Kidney (tissue), 14 donors: ENCODE data around the gene CHPF. TPM values are rescaled to one million over a fixed set of nuclear protein-coding genes. Genes with fewer than 3 reads are reported as not detected.

ENCODE experiments used
- DNase-seq, 5 donors: peaks; one replicate each; pipeline ENCODE4 v3.0.0-alpha.2; 2013 to 2020
- FAIRE-seq: peaks from 2 replicates; lab custom pipeline; 2012; peaks lifted over from hg19 to GRCh38; lab: Jason Lieb, UNC
- H3K27ac ChIP-seq, 2 donors: one replicate each; pipeline ENCODE4 v1.7.0; 2013; ENCODE audit warnings: low read depth in 2 of 2, low read length in 2 of 2, inconsistent platforms in 1 of 2
- H3K27me3 ChIP-seq: one replicate; pipeline ENCODE4 v1.7.1; 2013; ENCODE audit warnings: low read length, inconsistent platforms; ENCODE audit not compliant: control insufficient read depth, insufficient read depth
- H3K36me3 ChIP-seq, 3 donors: one replicate each; pipeline versions ENCODE4 v1.7.0 to v1.7.1; 2013; ENCODE audit warnings: low read length in 3 of 3, control low read depth in 1 of 3, inconsistent platforms in 1 of 3; ENCODE audit not compliant: insufficient read depth in 3 of 3, control insufficient read depth in 2 of 3
- H3K4me1 ChIP-seq, 3 donors: one replicate each; pipeline versions ENCODE4 v1.7.0 to v1.7.1; 2013; ENCODE audit warnings: low read length in 3 of 3, inconsistent platforms in 1 of 3, low read depth in 1 of 3; ENCODE audit not compliant: control insufficient read depth in 2 of 3, insufficient read depth in 2 of 3
- H3K4me3 ChIP-seq, 3 donors: one replicate each; pipeline versions ENCODE4 v1.7.0 to v1.8.1; 2013; ENCODE audit warnings: low read length in 3 of 3, control low read depth in 1 of 3, inconsistent platforms in 1 of 3
- H3K9ac ChIP-seq, 3 donors: one replicate each; pipeline versions ENCODE4 v1.7.0 to v1.7.1; 2013; ENCODE audit warnings: low read length in 3 of 3, control low read depth in 1 of 3, inconsistent platforms in 1 of 3
- H3K9me3 ChIP-seq, 3 donors: one replicate each; pipeline versions ENCODE4 v1.7.0 to v1.7.1; 2013; ENCODE audit warnings: low read length in 3 of 3, control low read depth in 1 of 3, inconsistent platforms in 1 of 3; ENCODE audit not compliant: control insufficient read depth in 2 of 3, insufficient read depth in 1 of 3
- CTCF ChIP-seq: IDR thresholded peaks from 3 replicates; pipeline ENCODE4 v1.5.1; 2012; ENCODE audit warnings: mild to moderate bottlenecking, moderate library complexity, borderline replicate concordance; ENCODE audit not compliant: insufficient read depth; ENCODE audit errors: extremely low read depth
- intact Hi-C: fragments of 100-400 bp; cut with DNase I; formaldehyde crosslinking; loops from one replicate; pipeline ENCODE4 v1.11.1; 2022
- polyA plus RNA-seq: library from polyadenylated mRNA; stranded (reverse); fragments of 350-450 nt; fragmentation: Illumina TruSeq; extraction: RNeasy Lipid Tissue Mini Kit (QIAGEN cat#74804); gene quantifications from one replicate; pipeline ENCODE4 v1.2.3, GENCODE V29; 2014; ENCODE audit warnings: low read depth, low replicate concordance; ENCODE audit not compliant: insufficient read depth
- total RNA-seq: library from RNA; stranded (reverse); fragmentation: NEBNext Ultra II Directional; extraction: Animal tissue kit (Norgen Biotek cat#: 25700); gene quantifications from one replicate; pipeline ENCODE4 v1.2.1, GENCODE V29; 2021
- donor health status: control.
- donor health status: control.
- donor health status: control.
- donor health status: control.
- donor health status: control.
- donor health status: DM: yes; HTN: yes; CAD: no.
- donor health status: Normal renal cell carcinoma (clear cell type).

CHPF gene
- total and polyA plus RNA-seq, 2 donors from 2014 or later, result 57.3 to 59.5 TPM

DNA sequence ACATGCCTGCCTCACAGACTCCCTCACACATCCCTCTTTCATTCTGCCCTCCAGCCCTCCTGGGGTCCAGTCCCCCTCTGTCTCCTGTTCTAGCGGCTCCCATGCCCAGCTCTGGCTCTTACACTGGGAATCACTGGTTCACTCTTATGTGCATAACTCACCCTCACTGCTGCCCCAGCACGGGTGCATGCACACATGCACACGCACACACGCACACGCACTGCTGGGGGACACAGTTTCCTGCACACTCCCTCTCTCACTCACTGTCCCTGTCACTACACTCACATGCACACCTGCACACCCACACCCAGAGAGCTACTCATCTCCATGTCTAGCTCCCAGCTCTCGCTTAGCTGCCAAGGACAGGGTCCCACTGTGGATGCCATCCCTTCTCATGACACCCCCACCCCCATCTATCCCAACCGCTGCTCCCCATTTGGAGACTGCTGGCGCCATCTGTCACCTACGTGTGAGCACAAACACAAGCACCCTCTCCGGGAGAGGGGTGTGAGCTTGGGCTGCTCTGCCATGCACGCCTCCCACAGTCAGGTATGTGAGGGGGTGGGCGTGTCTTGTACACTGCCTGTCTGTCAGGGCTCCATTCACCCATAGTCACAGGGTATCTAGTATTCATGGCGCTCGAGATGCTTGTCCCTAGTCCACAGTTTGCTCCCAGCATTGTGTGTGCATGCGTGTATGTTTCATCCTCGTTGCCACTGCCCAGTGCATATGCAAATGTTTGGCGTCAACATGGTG is 27.6 kb downstream of the CHPF start:
- peaks cover 0 to 3% (median 2%) of the 10 kb centered on the region in 3 donors for H3K4me1 ChIP-seq
- no peaks in the 10 kb centered on the region for H3K27me3 ChIP-seq
- DNase-seq (no peak), FAIRE-seq (no peak)
- no peak overlapping the region for H3K27ac ChIP-seq
- intact Hi-C loops, result no loop called here
- H3K9me3 ChIP-seq, result no peaks in the 10 kb centered on the region
- no peaks in the 10 kb centered on the region for H3K36me3 ChIP-seq
- no peak overlapping the region for H3K4me3 ChIP-seq
- TF ChIP-seq CTCF, result no peak
- H3K9ac ChIP-seq, result no peak overlapping the region

- FAIRE-seq (no peak), DNase-seq (no peak)
- Histone ChIP-seq H3K9me3 (no peaks in the 10 kb centered on the region), H3K27me3 (no peaks in the 10 kb centered on the region), H3K36me3 (no peaks in the 10 kb centered on the region), H3K4me3 (no peak overlapping the region), H3K9ac (no peak overlapping the region), H3K4me1 (peaks cover 0 to 7% (median 3%) of the 10 kb centered on the region in 3 donors), H3K27ac (no peak overlapping the region)
- intact Hi-C loops, result no loop called here
- TF ChIP-seq CTCF, result no peak
Measured at GRCh38 chr2:219514836-219515235, 28.8 kb downstream of the CHPF start.

DNA sequence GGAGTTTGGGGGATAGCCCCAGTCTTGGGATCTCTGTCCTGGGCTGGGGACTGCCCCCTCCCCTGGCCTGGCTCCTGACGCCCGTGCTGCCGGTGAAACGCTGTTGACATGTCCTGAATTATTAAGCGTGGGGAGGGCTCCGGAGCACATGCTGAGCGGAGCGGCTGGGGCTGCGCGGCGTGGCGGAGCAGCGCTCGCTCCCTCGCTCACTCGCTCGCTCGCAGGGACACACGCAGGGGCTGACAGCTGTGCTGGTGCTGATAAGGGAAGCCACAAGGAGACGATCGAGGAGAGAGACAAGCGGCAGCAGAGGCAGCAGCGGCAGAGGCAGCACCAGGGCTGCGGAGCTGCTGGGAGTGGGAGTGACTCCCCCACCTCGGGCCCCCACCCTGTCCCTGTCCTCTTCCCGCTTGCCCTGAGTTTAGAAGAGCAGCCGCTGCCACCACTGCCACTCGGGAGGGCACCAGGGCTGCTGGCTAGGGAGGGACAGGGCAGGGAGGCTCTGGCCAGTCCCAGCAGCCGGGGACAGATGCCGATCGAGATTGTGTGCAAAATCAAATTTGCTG is 29.3 kb downstream of the CHPF start, which contains the start of gene ASIC4:
TSS of gene ASIC4 (plus strand) at position 287 of the 566 bp plus-strand sequence. CDS start at position 530, 243 bp downstream.
- no peaks in the 10 kb centered on the region for H3K36me3 ChIP-seq
- no peak for TF ChIP-seq CTCF
- H3K27me3 ChIP-seq, result no peaks in the 10 kb centered on the region
- H3K27ac ChIP-seq, result no peak within 1 kb of the TSS
- intact Hi-C loops, result no loop called here
- FAIRE-seq, result no peak
- no peak within 1 kb of the TSS for H3K9ac ChIP-seq
- H3K4me1 ChIP-seq, result peaks cover 0 to 7% (median 3%) of the 10 kb centered on the region in 3 donors
- H3K9me3 ChIP-seq, result no peaks in the 10 kb centered on the region
- H3K4me3 ChIP-seq, result no peak within 1 kb of the TSS
- peak in 4 of 5 donors; percentile 43 to 69 (median 60) for DNase-seq
